GM12878 (cell line): ENCODE data around the gene AVL9. TPM values are rescaled to one million over a fixed set of nuclear protein-coding genes. Genes with fewer than 3 reads are reported as not detected.
A peak's percentile ranks its signal among the peaks of the same experiment; 100 is the strongest.
"Not testable (repeated sequence)": the region's sequence is repeated elsewhere in the genome, so short reads cannot be mapped to it uniquely, and the experiment has no call there.

Source experiments
- ATAC-seq: fragments of 200-7000 bp; cut with Tn5 transposase; 3 replicates; pipeline ENCODE4 v1.9.1; 2020; ENCODE audit warnings: mild to moderate bottlenecking, moderate library complexity
- BruUV-seq: library from RNA; stranded (reverse); fragments of 400-500 nt; replicated peaks from 2 replicates; lab custom pipeline; 2021; lab: Mats Ljungman, UMichigan
- CTCF ChIA-PET: fragments of 300-600 bp; sonication (Branson Sonifier 250); formaldehyde crosslinking; extraction: SDS; loops from one replicate; lab custom pipeline; 2021; ENCODE audit warnings: inconsistent platforms; lab: Yijun Ruan, JAX
- POLR2A ChIA-PET: fragments of 350-600 bp; formaldehyde crosslinking; extraction: SDS; loops from one replicate; lab custom pipeline; 2021; ENCODE audit warnings: inconsistent platforms; lab: Charles Lee
- RAD21 ChIA-PET: fragments of 300-600 bp; sonication (Branson Sonifier 250); formaldehyde crosslinking; loops from one replicate; lab custom pipeline; 2023; ENCODE audit warnings: antibody characterized with exemption; ENCODE audit not compliant: unreplicated experiment; lab: Charles Lee
- SMC1A ChIA-PET: fragments of 300-600 bp; sonication (Branson Sonifier 250); formaldehyde crosslinking; loops from one replicate; lab custom pipeline; 2023; ENCODE audit not compliant: unreplicated experiment, uncharacterized antibody; lab: Charles Lee
- DNase-seq: peaks from one replicate; pipeline ENCODE4 v3.0.0-alpha.2; 2011; ENCODE audit warnings: low read depth, low spot score
- FAIRE-seq: peaks from 3 replicates; lab custom pipeline; 2011; peaks lifted over from hg19 to GRCh38; lab: Jason Lieb, UNC
- H2AFZ ChIP-seq: 2 replicates; pipeline ENCODE4 v1.6.0; 2011; ENCODE audit warnings: low read depth, low read length, control low read depth; ENCODE audit not compliant: control insufficient read depth
- H3K27ac ChIP-seq: 2 replicates; pipeline ENCODE4 v1.5.1; 2011; ENCODE audit warnings: control low read depth; ENCODE audit not compliant: control insufficient read depth, insufficient read depth
- H3K27me3 ChIP-seq, 2 experiments: replicated peaks in 1 of 2; 2 replicates each; pipeline versions ENCODE4 v1.6.0 to v1.6.1; 2011; ENCODE audit warnings: low read length in 1 of 2; ENCODE audit not compliant: control insufficient read depth in 2 of 2, insufficient read depth in 2 of 2
- H3K36me3 ChIP-seq, 2 experiments: 2 replicates each; pipeline ENCODE4 v1.5.1; 2011; ENCODE audit warnings: low read length in 1 of 2; ENCODE audit not compliant: control insufficient read depth in 2 of 2, insufficient read depth in 2 of 2
- H3K4me1 ChIP-seq: 2 replicates; pipeline ENCODE4 v1.6.1; 2011; ENCODE audit warnings: mild to moderate bottlenecking, low read length, moderate library complexity, mixed read lengths; ENCODE audit not compliant: control insufficient read depth, insufficient read depth
- H3K4me2 ChIP-seq: 2 replicates; pipeline ENCODE4 v1.6.0; 2011; ENCODE audit warnings: control low read depth; ENCODE audit not compliant: control insufficient read depth, insufficient read depth
- H3K4me3 ChIP-seq: fragments of 200-600 bp; sonication (generic); 2 replicates; pipeline ENCODE4 v1.5.1; 2016
- H3K79me2 ChIP-seq: 2 replicates; pipeline ENCODE4 v1.6.0; 2011; ENCODE audit warnings: low read length; ENCODE audit not compliant: control insufficient read depth, insufficient read depth
- H3K9ac ChIP-seq: 2 replicates; pipeline ENCODE4 v1.8.0; 2011; ENCODE audit warnings: low read length, control low read depth, mixed read lengths; ENCODE audit not compliant: control insufficient read depth, insufficient read depth
- H3K9me3 ChIP-seq: replicated peaks from 3 replicates; pipeline ENCODE4 v1.5.1; 2011; ENCODE audit warnings: mild to moderate bottlenecking, low read length; ENCODE audit not compliant: control insufficient read depth, insufficient read depth
- H4K20me1 ChIP-seq: 2 replicates; pipeline ENCODE4 v1.6.0; 2011; ENCODE audit not compliant: control insufficient read depth, insufficient read depth
- RAD21 ChIP-seq: IDR thresholded peaks from 2 replicates; pipeline ENCODE4 v1.6.1; 2011; ENCODE audit warnings: mild to moderate bottlenecking, low read depth, low read length, moderate library complexity; ENCODE audit not compliant: insufficient read depth
- WGBS: methylation state at CpG from one replicate; pipeline ENCODE4 v1.1.6; 2016; ENCODE audit warnings: low lambda C conversion rate; ENCODE audit not compliant: insufficient replicate concordance, insufficient coverage; ENCODE audit errors: missing lambda C conversion rate; 5-methylcytosine and 5-hydroxymethylcytosine counted together
- in situ Hi-C: fragments of 300-500 bp; cut with MboI; formaldehyde crosslinking; loops from 9 replicates; pipeline ENCODE4 v1.14.3; 2018; ENCODE audit warnings: mixed read lengths
- intact Hi-C: fragments of 100-400 bp; cut with micrococcal nuclease; formaldehyde crosslinking; loops from one replicate; pipeline ENCODE4 v1.14.2; 2022; ENCODE audit not compliant: unreplicated experiment
- polyA plus RNA-seq, 11 experiments: library from polyadenylated mRNA; depleted of rRNA in 4 of 11; unstranded in 6 of 11; stranded (reverse) in 5 of 11; fragments of >200 nt; fragmentation: Nextera tagmentation in 4 of 11; fragmentation: Illumina TruSeq in 1 of 11; extraction: Ambion mirVana in 4 of 11; extraction: Trizol in 1 of 11; gene quantifications; 1 replicate in 1 of 11; 2 replicates in 10 of 11; pipeline versions ENCODE4 v1.2.1 to v1.2.3, GENCODE V29; 2011 to 2016; ENCODE audit warnings: inconsistent platforms in 2 of 11, missing spikeins in 2 of 11, low read depth in 1 of 11
- total RNA-seq, 4 experiments: library from RNA; depleted of rRNA in 3 of 4; stranded (reverse); fragments of >200 nt in 3 of 4; fragmentation: Illumina TruSeq in 1 of 4; extraction: Trizol in 1 of 4; gene quantifications; 2 replicates each; pipeline versions ENCODE4 v1.2.1 to v1.2.3, GENCODE V29; 2013 to 2021
- TF ChIP-seq, protein P1 (sequence below), 3 experiments: IDR thresholded peaks in 2 of 3; conservative IDR thresholded peaks in 1 of 3; 2 replicates each; pipeline ENCODE4 v1.5.1; 2011; ENCODE audit warnings: low read depth in 3 of 3, low read length in 3 of 3, mild to moderate bottlenecking in 3 of 3, control low read depth in 2 of 3, moderate library complexity in 2 of 3, inconsistent platforms in 1 of 3, mixed read lengths in 1 of 3; ENCODE audit not compliant: control insufficient read depth in 2 of 3, insufficient read depth in 1 of 3; ENCODE audit errors: extremely low read depth in 1 of 3

The AVL9 gene
- total and polyA plus RNA-seq, 10 of the 15 experiments (the other 5 are each of a cell fraction or from before 2014, with no cell fraction given), result 4.5 to 41.6 (median 20.1) TPM

DNA sequence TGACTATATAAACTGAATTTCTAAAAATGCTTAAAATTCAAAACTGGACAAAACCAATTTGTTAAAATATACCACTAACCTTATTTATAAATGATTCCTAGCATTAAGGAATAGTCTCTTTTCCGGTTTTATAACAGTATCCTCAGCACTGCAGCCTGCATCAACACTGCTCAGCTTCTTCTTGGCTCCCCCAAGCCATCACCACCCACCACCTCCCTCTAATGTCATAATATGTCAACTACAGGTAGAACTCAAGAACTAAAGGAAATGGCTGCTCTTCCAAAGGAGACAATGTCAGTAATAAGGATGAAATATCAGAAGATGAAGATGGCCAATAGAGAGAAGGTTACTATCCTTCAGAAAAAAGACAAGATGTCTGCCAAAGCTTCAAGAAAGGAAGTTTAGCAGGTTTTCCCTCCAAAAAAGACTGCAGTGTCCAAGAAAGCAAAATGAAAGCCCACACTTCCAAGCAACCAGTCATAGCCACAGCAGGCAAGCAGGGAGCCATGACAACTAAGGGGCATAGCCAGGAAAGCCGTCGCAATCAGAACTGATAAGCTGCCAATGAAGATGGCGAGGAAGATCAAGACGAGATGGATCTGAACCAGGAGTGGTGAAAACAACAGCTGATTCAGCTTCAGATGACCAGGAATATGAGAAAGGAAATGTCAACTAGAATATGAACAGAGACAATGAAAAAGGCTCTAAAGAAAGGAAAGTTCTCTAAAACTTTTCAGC is 141.6 kb downstream of the AVL9 start:
- H2AFZ ChIP-seq, H3K4me1 ChIP-seq, H3K9me3 ChIP-seq, H3K79me2 ChIP-seq, SMC1A ChIA-PET, H3K27ac ChIP-seq, ATAC-seq, BruUV-seq, DNase-seq, intact Hi-C loops, H3K36me3 ChIP-seq, POLR2A ChIA-PET, FAIRE-seq, CTCF ChIA-PET, H3K9ac ChIP-seq, H4K20me1 ChIP-seq, H3K4me2 ChIP-seq, in situ Hi-C loops, RAD21 ChIA-PET, H3K4me3 ChIP-seq, H3K27me3 ChIP-seq: not testable (repeated sequence)
- TF ChIP-seq, protein P1, sequence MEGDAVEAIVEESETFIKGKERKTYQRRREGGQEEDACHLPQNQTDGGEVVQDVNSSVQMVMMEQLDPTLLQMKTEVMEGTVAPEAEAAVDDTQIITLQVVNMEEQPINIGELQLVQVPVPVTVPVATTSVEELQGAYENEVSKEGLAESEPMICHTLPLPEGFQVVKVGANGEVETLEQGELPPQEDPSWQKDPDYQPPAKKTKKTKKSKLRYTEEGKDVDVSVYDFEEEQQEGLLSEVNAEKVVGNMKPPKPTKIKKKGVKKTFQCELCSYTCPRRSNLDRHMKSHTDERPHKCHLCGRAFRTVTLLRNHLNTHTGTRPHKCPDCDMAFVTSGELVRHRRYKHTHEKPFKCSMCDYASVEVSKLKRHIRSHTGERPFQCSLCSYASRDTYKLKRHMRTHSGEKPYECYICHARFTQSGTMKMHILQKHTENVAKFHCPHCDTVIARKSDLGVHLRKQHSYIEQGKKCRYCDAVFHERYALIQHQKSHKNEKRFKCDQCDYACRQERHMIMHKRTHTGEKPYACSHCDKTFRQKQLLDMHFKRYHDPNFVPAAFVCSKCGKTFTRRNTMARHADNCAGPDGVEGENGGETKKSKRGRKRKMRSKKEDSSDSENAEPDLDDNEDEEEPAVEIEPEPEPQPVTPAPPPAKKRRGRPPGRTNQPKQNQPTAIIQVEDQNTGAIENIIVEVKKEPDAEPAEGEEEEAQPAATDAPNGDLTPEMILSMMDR (IDR thresholded peaks at IDR 0.05 in 2 of 3, conservative IDR thresholded peaks at IDR 0.05 in 1 of 3; ENCODE audit: control insufficient read depth in 2 of 3, extremely low read depth in 1 of 3, insufficient read depth in 1 of 3, low read depth in 3 of 3, low read length in 3 of 3), result 0 out of 6 replicates have a peak, but pooled peaks of 1 of the 3 experiments have one; percentile 1
- peak; percentile 31; the same call in 1 of the 2 replicates for TF ChIP-seq RAD21
- 96% methylated on average over 5 of the region's 5 CpGs for WGBS

GRCh38 chr7:32637611-32638010 is 142.3 kb downstream of the AVL9 start:
- H2AFZ ChIP-seq, CTCF ChIA-PET, H3K4me1 ChIP-seq, POLR2A ChIA-PET, H4K20me1 ChIP-seq, H3K79me2 ChIP-seq, H3K27ac ChIP-seq, ATAC-seq, H3K4me2 ChIP-seq, H3K9me3 ChIP-seq, DNase-seq, H3K27me3 ChIP-seq, H3K36me3 ChIP-seq, BruUV-seq, H3K9ac ChIP-seq, in situ Hi-C loops, FAIRE-seq, H3K4me3 ChIP-seq, RAD21 ChIA-PET, SMC1A ChIA-PET, intact Hi-C loops: not testable (repeated sequence)

Other genes with a start within 250 kb of the AVL9 start
- 29.4 and 57.3 TPM in 2 replicates for gene LSM5, start 5.1 kb upstream of the AVL9 start, total RNA-seq (2014; rRNA removed)
- 75.0 and 76.7 TPM in 2 replicates for gene LSM5, start 5.1 kb upstream of the AVL9 start, total RNA-seq (2014; rRNA removed; fragmentation: Illumina TruSeq; extraction: Trizol)
- gene LSM5, start 5.1 kb upstream of the AVL9 start, total RNA-seq (2021), result 88.0 and 91.8 TPM in 2 replicates
- gene LSM5, start 5.1 kb upstream of the AVL9 start, polyA plus RNA-seq (2011; rRNA removed), result 96.1 and 232 TPM in 2 replicates
- 194 and 262 TPM in 2 replicates for gene LSM5, start 5.1 kb upstream of the AVL9 start, polyA plus RNA-seq (2014; fragmentation: Illumina TruSeq; extraction: Trizol)
- 100 to 1,000 TPM; 494 to 538 TPM for gene LSM5, start 5.1 kb upstream of the AVL9 start, polyA plus RNA-seq (2014; fragmentation: Nextera tagmentation; extraction: Ambion mirVana)
- gene LSM5, start 5.1 kb upstream of the AVL9 start, polyA plus RNA-seq (2014; rRNA removed), result 70.1 and 76.7 TPM in 2 replicates
- gene LSM5, start 5.1 kb upstream of the AVL9 start, polyA plus RNA-seq (2016; fragmentation: Nextera tagmentation; extraction: Ambion mirVana), result 100 to 1,000 TPM; 435 to 449 TPM